COLO668 (cell line): ENCODE measurements around the gene VPS13D.

Experiments used
- DNase-seq: peaks from one replicate; lab custom pipeline; 2025; ENCODE audit not compliant: unreplicated experiment; lab: John Stamatoyannopoulos, UW

Gene VPS13D

GRCh38 chr1:12333036-12333785, 103.4 kb downstream of the VPS13D start:
- DNase-seq, result no peak

GRCh38 chr1:12335815-12336214, 106.0 kb downstream of the VPS13D start:
- DNase-seq, result no peak

GRCh38 chr1:12336413-12336812, 106.6 kb downstream of the VPS13D start:
- DNase-seq, result no peak

- no peak for DNase-seq
Observed at GRCh38 chr1:12338017-12338416, 108.2 kb downstream of the VPS13D start.

GRCh38 chr1:12338823-12339222, 109.0 kb downstream of the VPS13D start:
- DNase-seq, result no peak

GRCh38 chr1:12339396-12339795, 109.6 kb downstream of the VPS13D start:
- no peak for DNase-seq

GRCh38 chr1:12339811-12340543, 110.1 kb downstream of the VPS13D start:
- no peak for DNase-seq

GRCh38 chr1:12340544-12340930, 110.7 kb downstream of the VPS13D start:
- DNase-seq, result no peak

GRCh38 chr1:12341667-12342066, 111.8 kb downstream of the VPS13D start:
- no peak for DNase-seq

- no peak for DNase-seq
Observed at GRCh38 chr1:12342401-12343003, 112.7 kb downstream of the VPS13D start.

- DNase-seq, result no peak
Observed at GRCh38 chr1:12343823-12344487, 114.1 kb downstream of the VPS13D start.

GRCh38 chr1:12344596-12345349, 114.9 kb downstream of the VPS13D start:
- DNase-seq, result no peak

- DNase-seq, result no peak
Observed at GRCh38 chr1:12345350-12346217, 115.8 kb downstream of the VPS13D start.

- no peak for DNase-seq
Observed at GRCh38 chr1:12346483-12347151, 116.8 kb downstream of the VPS13D start.

- no peak for DNase-seq
Observed at GRCh38 chr1:12348113-12348512, 118.3 kb downstream of the VPS13D start.

GRCh38 chr1:12353981-12354380, 124.2 kb downstream of the VPS13D start:
- no peak for DNase-seq

- no peak for DNase-seq
Observed at GRCh38 chr1:12356004-12356890, 126.4 kb downstream of the VPS13D start.

- no peak for DNase-seq
Observed at GRCh38 chr1:12358499-12358898, 128.7 kb downstream of the VPS13D start.
